Neural cell (in vitro differentiated cells): ENCODE measurements around the gene RPL19. TPM values are rescaled to one million over a fixed set of nuclear protein-coding genes. Genes with fewer than 3 reads are reported as not detected.

Source experiments
- H2AFZ ChIP-seq: fragments of 200-600, 300-800 bp; sonication (generic), shearing (Covaris generic); 2 replicates; pipeline ENCODE4 v1.6.0; 2014; ENCODE audit warnings: low read depth, mild to moderate bottlenecking, antibody characterized with exemption, low read length, moderate library complexity
- H3F3A ChIP-seq: fragments of 200-600 bp; shearing (Covaris generic); 2 replicates; pipeline ENCODE4 v1.6.1; 2016; ENCODE audit warnings: mild to moderate bottlenecking, moderate library complexity, mixed read lengths, antibody characterized with exemption, low read length; ENCODE audit not compliant: insufficient read depth, poor library complexity, severe bottlenecking
- H3K27ac ChIP-seq: fragments of 200-600, 300-800 bp; sonication (generic), shearing (Covaris generic); 2 replicates; pipeline ENCODE4 v1.5.1; 2014; ENCODE audit warnings: mild to moderate bottlenecking, low read length, moderate library complexity
- H3K27me3 ChIP-seq: fragments of 300-800, 200-600 bp; sonication (generic), shearing (Covaris generic); 2 replicates; pipeline ENCODE4 v1.6.0; 2014; ENCODE audit warnings: mild to moderate bottlenecking, low read depth, low read length, moderate library complexity; ENCODE audit not compliant: insufficient read depth
- H3K36me3 ChIP-seq: fragments of 300-800, 200-600 bp; sonication (generic), shearing (Covaris generic); 2 replicates; pipeline ENCODE4 v1.5.1; 2014; ENCODE audit warnings: mild to moderate bottlenecking, antibody characterized with exemption, low read length, moderate library complexity; ENCODE audit not compliant: insufficient read depth
- H3K4me2 ChIP-seq: fragments of 300-800, 200-600 bp; sonication (generic), shearing (Covaris generic); 2 replicates; pipeline ENCODE4 v1.6.0; 2014; ENCODE audit warnings: mild to moderate bottlenecking, low read length
- H3K4me3 ChIP-seq: fragments of 300-800, 200-600 bp; sonication (generic), shearing (Covaris generic); 2 replicates; pipeline ENCODE4 v1.5.1; 2014; ENCODE audit warnings: mild to moderate bottlenecking, low read length, moderate library complexity
- H3K79me2 ChIP-seq: fragments of 200-600 bp; shearing (Covaris generic); replicated peaks from 2 replicates; pipeline ENCODE4 v1.6.0; 2014; ENCODE audit warnings: mild to moderate bottlenecking, low read length, moderate library complexity; ENCODE audit not compliant: insufficient read depth
- H3K9ac ChIP-seq: fragments of 300-800, 200-600 bp; sonication (generic), shearing (Covaris generic); 2 replicates; pipeline ENCODE4 v1.6.1; 2016; ENCODE audit warnings: mild to moderate bottlenecking, low read length, mixed read lengths
- H3K9me2 ChIP-seq: fragments of 200-600 bp; shearing (Covaris generic); 2 replicates; pipeline ENCODE4 v1.6.1; 2016; ENCODE audit warnings: mild to moderate bottlenecking, low read length, mixed read lengths; ENCODE audit not compliant: insufficient read depth
- H3K9me3 ChIP-seq: fragments of 200-600, 300-800 bp; sonication (generic), shearing (Covaris generic); 2 replicates; pipeline ENCODE4 v1.6.1; 2016; ENCODE audit warnings: mild to moderate bottlenecking, mixed run types, low read length, moderate library complexity, mixed read lengths
- H4K20me1 ChIP-seq: fragments of 200-600 bp; shearing (Covaris generic); 2 replicates; pipeline ENCODE4 v1.6.1; 2016; ENCODE audit warnings: mild to moderate bottlenecking, mixed run types; ENCODE audit not compliant: insufficient read depth
- CTCF ChIP-seq: fragments of 450-650 bp; IDR thresholded peaks from 2 replicates; pipeline ENCODE4 v1.5.1; 2014; ENCODE audit warnings: antibody characterized with exemption, mild to moderate bottlenecking, moderate library complexity; ENCODE audit not compliant: poor library complexity, severe bottlenecking
- EP300 ChIP-seq: fragments of 450-650 bp; conservative IDR thresholded peaks from 2 replicates; pipeline ENCODE4 v1.6.1; 2014; ENCODE audit warnings: antibody characterized with exemption, mild to moderate bottlenecking, moderate library complexity; ENCODE audit not compliant: poor library complexity, severe bottlenecking
- EZH2 ChIP-seq: fragments of 200-600, 300-800 bp; shearing (Covaris generic), sonication (generic); IDR thresholded peaks from 2 replicates; pipeline ENCODE4 v1.6.1; 2014; ENCODE audit warnings: antibody characterized with exemption, low read length, borderline replicate concordance, mild to moderate bottlenecking; ENCODE audit not compliant: insufficient read depth, poor library complexity, severe bottlenecking
- MXI1 ChIP-seq: fragments of 450-650 bp; conservative IDR thresholded peaks from 2 replicates; pipeline ENCODE4 v1.6.1; 2014; ENCODE audit warnings: antibody characterized with exemption, mild to moderate bottlenecking; ENCODE audit not compliant: poor library complexity, severe bottlenecking
- POLR2AphosphoS5 ChIP-seq: IDR thresholded peaks from 2 replicates; pipeline ENCODE4 v1.6.1; 2012
- RAD21 ChIP-seq: fragments of 450-650 bp; conservative IDR thresholded peaks from 2 replicates; pipeline ENCODE4 v1.6.1; 2014; ENCODE audit warnings: antibody characterized with exemption, mild to moderate bottlenecking, moderate library complexity
- REST ChIP-seq: IDR thresholded peaks from 2 replicates; pipeline ENCODE4 v1.6.1; 2012; ENCODE audit warnings: borderline replicate concordance
- SMC3 ChIP-seq: fragments of 450-650 bp; conservative IDR thresholded peaks from 2 replicates; pipeline ENCODE4 v1.6.1; 2014; ENCODE audit warnings: antibody characterized with exemption, mild to moderate bottlenecking, moderate library complexity; ENCODE audit not compliant: poor library complexity
- TAF1 ChIP-seq: IDR thresholded peaks from 2 replicates; pipeline ENCODE4 v1.6.1; 2012; ENCODE audit warnings: low read depth
- polyA minus RNA-seq: library from RNA; depleted of rRNA, polyadenylated mRNA; stranded (reverse); fragments of >200 nt; gene quantifications from 2 replicates; pipeline ENCODE4 v1.2.3, GENCODE V29; 2014
- polyA plus RNA-seq: library from polyadenylated mRNA; depleted of rRNA; stranded (reverse); fragments of >200 nt; gene quantifications from 2 replicates; pipeline ENCODE4 v1.2.3, GENCODE V29; 2014

RPL19 gene
- polyA plus RNA-seq (1,422 and 1,623 TPM in 2 replicates), polyA minus RNA-seq (512 and 605 TPM in 2 replicates)

GRCh38 chr17:39200070-39200879 lies at the start of gene RPL19:
TSS of gene RPL19 (plus strand) at chr17:39200283. CDS start at chr17:39200345, 62 bp downstream.
- Histone ChIP-seq H3K9me2 (no peaks in the 10 kb centered on the region), H3K27me3 (no peaks in the 10 kb centered on the region), H3K4me3 (peak within 1 kb of the TSS; percentile 85), H3K27ac (peak within 1 kb of the TSS; percentile 86), H3K4me2 (peak within 1 kb of the TSS; percentile 66), H3K79me2 (peaks cover 37% of the 10 kb centered on the region), H3K36me3 (no peaks in the 10 kb centered on the region), H3F3A (no peaks in the 10 kb centered on the region), H3K9me3 (no peaks in the 10 kb centered on the region), H2AFZ (peak within 1 kb of the TSS; percentile 60), H3K9ac (peak within 1 kb of the TSS; percentile 92), H4K20me1 (no peaks in the 10 kb centered on the region)
- TF ChIP-seq REST: peak; percentile 40
- peak; percentile 82 for TF ChIP-seq POLR2AphosphoS5
- TF ChIP-seq RAD21: peak; percentile 15
- TF ChIP-seq TAF1: peak; percentile 76
- TF ChIP-seq MXI1: peak; percentile 96
- TF ChIP-seq EZH2: no peak
- TF ChIP-seq SMC3: peak; percentile 19
- TF ChIP-seq EP300: peak; percentile 28
- no peak for TF ChIP-seq CTCF

- Histone ChIP-seq H3K27me3 (peaks cover 17% of the 10 kb centered on the region), H3K9me3 (no peaks in the 10 kb centered on the region), H3K27ac (no peak overlapping the region), H3K4me3 (peak overlapping the region; percentile 76), H3K79me2 (no peaks in the 10 kb centered on the region), H3K9ac (peak overlapping the region; percentile 71), H2AFZ (no peak overlapping the region), H4K20me1 (no peaks in the 10 kb centered on the region), H3K4me2 (peak overlapping the region; percentile 39), H3K36me3 (no peaks in the 10 kb centered on the region), H3K9me2 (no peaks in the 10 kb centered on the region), H3F3A (no peaks in the 10 kb centered on the region)
- TF ChIP-seq REST (no peak), CTCF (no peak), POLR2AphosphoS5 (no peak), EP300 (no peak), EZH2 (no peak), MXI1 (no peak), SMC3 (no peak), RAD21 (no peak)
These were observed 49.3 kb upstream of the RPL19 start for GRCh38 chr17:39150795-39151149.
